Measurements from ENCODE around the gene GRID1.
"Not testable (repeated sequence)": the region's sequence is repeated elsewhere in the genome, so short reads cannot be mapped to it uniquely, and the experiment has no call there.

GRCh38 chr10:85699066-85699465 lies 667.5 kb downstream of the GRID1 start:
- not testable (repeated sequence) for TF ChIP-seq CTCF (IDR thresholded peaks at IDR 0.05; ENCODE audit: low read length); EZH2 (IDR thresholded peaks at IDR 0.05; ENCODE audit: borderline replicate concordance, low read length)
